Motor neuron (in vitro differentiated cells): ENCODE data around the gene LCN10. TPM values are rescaled to one million over a fixed set of nuclear protein-coding genes. Genes with fewer than 3 reads are reported as not detected.
A peak's percentile ranks its signal among the peaks of the same experiment; 100 is the strongest.

Source experiments
- ATAC-seq, 8 experiments: fragments of 200-7000 bp; cut with Tn5 transposase; replicated peaks in 6 of 8; 2 replicates each; pipeline ENCODE4 v1.8.0; 2021; ENCODE audit warnings: mild to moderate bottlenecking in 8 of 8, moderate library complexity in 8 of 8
- H3K27ac ChIP-seq, 2 donors: fragments of 250-450 bp; sonication (Bioruptor Pico); 2 replicates each; pipeline ENCODE4 v1.9.0; 2021; ENCODE audit warnings: antibody characterized with exemption in 2 of 2, mild to moderate bottlenecking in 2 of 2, moderate library complexity in 1 of 2
- H3K4me1 ChIP-seq, 2 donors: fragments of 250-450 bp; sonication (Bioruptor Pico); replicated peaks in 1 of 2; 2 replicates each; pipeline ENCODE4 v1.6.1; 2021; ENCODE audit warnings: antibody characterized with exemption in 2 of 2, mild to moderate bottlenecking in 2 of 2, moderate library complexity in 1 of 2
- H3K4me3 ChIP-seq, 5 donors: fragments of 250-450 bp; sonication (Bioruptor Pico); 2 replicates each; pipeline ENCODE4 v1.9.0; 2021; ENCODE audit warnings: antibody characterized with exemption in 5 of 5, mild to moderate bottlenecking in 5 of 5, moderate library complexity in 4 of 5
- WGBS, 10 experiments: fragments of 450-650 bp; shearing (Covaris generic); methylation state at CpG; one replicate each; pipeline ENCODE4 v1.0.0; 2022; 5-methylcytosine and 5-hydroxymethylcytosine counted together
- in situ Hi-C, 9 experiments: fragments of 400-800 bp; cut with MboI; loops; one replicate each; pipeline ENCODE4 v1.15.0; 2021; ENCODE audit warnings: low sequenced_read_pairs in 9 of 9, low pct_unique_long_range_greater_than_20kb in 2 of 9; ENCODE audit not compliant: unreplicated experiment in 9 of 9
- total RNA-seq, 8 experiments: library from RNA; unstranded; fragments of 300-600 nt; gene quantifications; 2 replicates each; pipeline versions ENCODE4 v1.2.3 to v1.2.4, GENCODE V29; 2022

The LCN10 gene
- total RNA-seq, 8 experiments from 2014 or later, result 0.05 to 1.7 (median 0.38) TPM

DNA sequence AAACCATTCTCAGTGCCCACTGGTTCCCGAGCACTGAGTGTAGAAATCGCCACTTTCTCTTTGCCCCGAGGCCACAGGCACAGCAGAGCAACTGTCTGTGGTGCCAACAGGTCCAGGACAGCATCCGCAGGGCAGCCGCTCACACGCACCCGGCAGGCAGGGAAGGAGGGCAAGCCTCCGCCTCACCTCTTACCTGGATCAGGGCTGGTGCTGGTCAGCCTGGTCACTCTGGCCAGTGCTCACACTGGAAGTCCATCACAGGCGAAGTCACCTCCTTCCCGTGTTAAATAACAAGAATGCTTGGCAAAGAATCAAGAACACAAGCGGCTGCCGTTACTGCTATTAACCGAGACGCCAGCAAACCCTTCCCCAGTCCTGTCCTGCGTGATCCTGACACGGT lies 16.6 kb downstream of the LCN10 start:
- H3K4me3 ChIP-seq, result no peak overlapping the region
- ATAC-seq, result no peak
- peaks cover 21 to 23% of the 10 kb centered on the region in 2 donors for H3K4me1 ChIP-seq
- in situ Hi-C loops, result no loop called here
- H3K27ac ChIP-seq, result no peak overlapping the region
- WGBS, 10 experiments, result 53 to 100% (median 94%) methylated on average over 1 to 9 of the region's 16 CpGs; no CpG with 5 or more reads in 4 of the 10 experiments

DNA sequence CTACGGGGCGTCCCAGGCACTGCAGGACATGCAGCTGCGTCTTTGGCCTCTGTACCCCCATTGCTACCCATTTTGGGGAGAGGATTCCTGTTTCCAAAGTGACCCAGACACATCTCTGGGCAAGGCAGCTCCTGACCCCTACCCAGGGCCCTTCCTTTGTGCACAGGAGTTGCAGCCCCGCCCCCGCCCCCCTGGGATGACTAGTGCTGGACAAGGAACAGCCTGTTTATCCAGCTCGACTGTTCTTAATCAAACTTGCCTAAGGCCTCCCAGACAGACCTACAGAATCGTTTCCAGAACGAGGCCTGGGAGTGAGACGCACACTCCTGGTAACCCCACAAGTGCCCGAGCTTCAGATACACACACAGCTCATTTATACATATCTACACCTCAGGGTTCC lies 17.1 kb downstream of the LCN10 start:
- Histone ChIP-seq H3K27ac (no peak overlapping the region), H3K4me3 (no peak overlapping the region), H3K4me1 (peaks cover 26 to 28% of the 10 kb centered on the region in 2 donors)
- in situ Hi-C loops, result no loop called here
- no peak for ATAC-seq
- WGBS, 10 experiments, result 71 to 100% (median 87%) methylated on average over 3 to 7 of the region's 10 CpGs; no CpG with 5 or more reads in 7 of the 10 experiments

DNA sequence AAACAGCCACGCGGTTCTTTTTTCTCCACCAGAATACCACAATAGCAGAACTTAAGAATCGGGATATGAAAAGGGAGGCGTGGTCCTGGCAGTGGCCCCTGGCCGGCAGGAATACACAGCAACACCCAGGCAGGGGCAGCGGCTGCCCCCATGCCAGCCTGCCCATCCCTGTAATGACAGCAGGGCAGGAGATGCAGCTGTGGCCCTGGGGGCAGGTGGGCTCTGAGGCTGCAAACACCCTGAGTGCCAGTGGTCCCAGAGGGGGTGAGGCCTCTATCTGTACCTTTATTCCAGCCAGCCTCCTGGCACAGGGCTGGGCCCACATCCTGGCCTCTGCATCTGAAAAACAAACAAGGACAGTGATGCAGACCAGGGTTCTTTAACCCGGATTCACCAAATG lies 18.0 kb downstream of the LCN10 start:
- in situ Hi-C loops, result no loop called here
- no peak for ATAC-seq
- H3K4me3 ChIP-seq, result no peak overlapping the region
- peaks cover 30 to 33% of the 10 kb centered on the region in 2 donors for H3K4me1 ChIP-seq
- 47 to 100% (median 80%) methylated on average over 1 to 4 of the region's 7 CpGs; no CpG with 5 or more reads in 3 of the 10 experiments for WGBS, 10 experiments
- no peak overlapping the region for H3K27ac ChIP-seq

DNA sequence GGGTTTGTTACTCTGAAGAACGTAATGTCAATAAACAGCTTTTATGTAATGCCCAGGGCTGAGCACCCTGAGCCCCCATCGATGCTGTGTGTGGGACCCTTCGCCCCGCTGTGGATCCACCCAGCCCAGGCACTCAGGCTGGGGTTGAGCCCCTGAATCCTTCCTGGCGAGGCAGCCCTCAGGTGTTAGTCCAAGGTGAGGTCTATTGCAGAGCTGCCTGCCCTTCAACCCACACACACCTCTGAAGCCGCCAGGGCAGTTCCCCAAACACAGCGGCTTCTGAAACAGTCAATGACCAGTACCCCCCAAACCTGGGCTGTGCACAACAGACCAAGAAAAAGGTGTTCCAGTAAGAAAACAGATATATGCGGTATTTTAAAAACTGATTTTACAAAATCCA lies 18.8 kb downstream of the LCN10 start:
- no peak for ATAC-seq
- in situ Hi-C loops, result no loop called here
- Histone ChIP-seq H3K4me3 (no peak overlapping the region), H3K27ac (no peak overlapping the region), H3K4me1 (peaks cover 36 to 38% of the 10 kb centered on the region in 2 donors)
- WGBS, 10 experiments, result 92 to 100% (median 100%) methylated on average over 1 to 3 of the region's 8 CpGs; no CpG with 5 or more reads in 7 of the 10 experiments

DNA sequence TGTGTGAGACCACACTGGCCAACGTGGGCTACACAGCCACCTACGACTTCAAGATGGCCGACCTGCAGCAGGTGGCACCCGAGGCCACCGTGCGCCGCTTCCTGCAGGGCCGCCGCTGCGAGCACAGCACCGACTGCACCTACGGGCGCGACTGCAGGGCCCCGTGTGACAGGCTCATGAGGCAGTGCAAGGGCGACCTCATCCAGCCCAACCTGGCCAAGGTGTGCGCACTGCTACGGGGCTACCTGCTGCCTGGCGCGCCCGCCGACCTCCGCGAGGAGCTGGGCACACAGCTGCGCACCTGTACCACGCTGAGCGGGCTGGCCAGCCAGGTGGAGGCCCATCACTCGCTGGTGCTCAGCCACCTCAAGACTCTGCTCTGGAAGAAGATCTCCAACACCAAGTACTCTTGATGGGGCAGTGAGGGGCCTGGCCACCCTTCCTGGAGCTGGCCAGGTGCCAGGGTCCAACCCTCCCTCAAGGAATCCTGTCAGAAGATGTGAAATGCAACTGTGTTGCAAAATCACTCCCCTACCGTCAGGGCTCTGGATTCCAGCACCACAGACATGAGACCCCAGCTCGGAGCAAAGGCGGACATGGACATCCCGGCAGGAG lies 19.3 kb downstream of the LCN10 start:
- WGBS, 10 experiments, result 83 to 100% methylated on average over 2 to 8 of the region's 32 CpGs; no CpG with 5 or more reads in 8 of the 10 experiments
- in situ Hi-C loops, result no loop called here
- Histone ChIP-seq H3K27ac (no peak overlapping the region), H3K4me1 (peaks cover 35 to 38% of the 10 kb centered on the region in 2 donors), H3K4me3 (no peak overlapping the region)
- no peak for ATAC-seq

DNA sequence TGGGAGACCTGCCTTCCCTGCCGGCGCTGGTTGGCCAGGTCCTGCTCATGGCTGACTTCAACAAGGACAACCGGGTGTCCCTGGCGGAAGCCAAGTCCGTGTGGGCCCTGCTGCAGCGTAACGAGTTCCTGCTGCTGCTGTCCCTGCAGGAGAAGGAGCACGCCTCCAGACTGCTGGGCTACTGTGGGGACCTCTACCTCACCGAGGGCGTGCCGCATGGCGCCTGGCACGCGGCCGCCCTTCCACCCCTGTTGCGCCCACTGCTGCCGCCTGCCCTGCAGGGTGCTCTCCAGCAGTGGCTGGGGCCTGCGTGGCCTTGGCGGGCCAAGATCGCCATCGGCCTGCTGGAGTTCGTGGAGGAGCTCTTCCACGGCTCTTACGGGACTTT lies 19.8 kb downstream of the LCN10 start:
- ATAC-seq, result no peak
- H3K4me1 ChIP-seq, result peaks cover 35 to 38% of the 10 kb centered on the region in 2 donors
- in situ Hi-C loops, result no loop called here
- WGBS, 10 experiments, result 77 to 82% methylated on average over 5 to 8 of the region's 24 CpGs; no CpG with 5 or more reads in 8 of the 10 experiments
- H3K27ac ChIP-seq, result no peak overlapping the region
- no peak overlapping the region for H3K4me3 ChIP-seq

DNA sequence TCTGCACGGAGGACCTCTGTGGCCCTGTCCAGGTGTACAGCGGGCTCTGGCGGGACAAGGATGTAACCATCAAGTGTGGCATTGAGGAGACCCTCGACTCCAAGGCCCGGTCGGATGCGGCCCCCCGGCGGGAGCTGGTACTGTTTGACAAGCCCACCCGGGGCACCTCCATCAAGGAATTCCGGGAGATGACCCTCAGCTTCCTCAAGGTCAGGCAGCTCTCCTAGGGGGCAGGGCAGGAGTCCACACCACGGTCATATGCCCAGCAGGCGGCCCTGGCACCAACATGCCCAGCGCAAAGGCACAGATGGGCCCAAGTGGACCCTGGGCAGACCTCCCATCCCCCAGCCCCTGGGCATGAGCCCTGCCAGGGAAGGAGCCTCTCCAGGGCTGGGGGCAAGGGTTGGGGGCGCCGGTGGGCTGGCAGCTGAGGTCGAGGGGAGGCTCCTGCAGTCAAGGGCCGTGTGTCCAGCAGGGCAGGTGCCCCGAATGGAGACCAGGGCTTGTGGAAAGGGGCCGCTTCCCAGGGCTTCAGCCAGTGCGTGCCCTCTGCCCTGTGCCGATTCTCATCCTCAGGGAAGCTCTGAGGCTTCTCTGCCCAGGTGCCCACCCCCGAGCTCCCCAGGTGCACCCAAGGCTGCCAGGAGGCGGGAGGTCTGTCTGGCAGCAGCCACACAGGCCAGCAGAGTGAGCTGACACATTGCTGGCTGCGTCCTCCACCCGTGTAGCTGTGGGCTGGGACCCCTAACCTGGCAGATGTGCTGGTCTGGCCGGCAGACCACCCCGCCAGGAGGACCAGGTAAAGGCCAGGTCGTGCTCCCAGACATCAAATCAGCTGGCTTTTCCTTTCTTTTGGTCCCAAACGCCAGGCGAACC lies 20.4 kb downstream of the LCN10 start:
- Histone ChIP-seq H3K4me3 (no peak overlapping the region), H3K4me1 (peaks cover 35 to 38% of the 10 kb centered on the region in 2 donors), H3K27ac (no peak overlapping the region)
- in situ Hi-C loops, result no loop called here
- ATAC-seq, result no peak
- 67 to 100% (median 84%) methylated on average over 1 to 10 of the region's 31 CpGs; no CpG with 5 or more reads in 3 of the 10 experiments for WGBS, 10 experiments

DNA sequence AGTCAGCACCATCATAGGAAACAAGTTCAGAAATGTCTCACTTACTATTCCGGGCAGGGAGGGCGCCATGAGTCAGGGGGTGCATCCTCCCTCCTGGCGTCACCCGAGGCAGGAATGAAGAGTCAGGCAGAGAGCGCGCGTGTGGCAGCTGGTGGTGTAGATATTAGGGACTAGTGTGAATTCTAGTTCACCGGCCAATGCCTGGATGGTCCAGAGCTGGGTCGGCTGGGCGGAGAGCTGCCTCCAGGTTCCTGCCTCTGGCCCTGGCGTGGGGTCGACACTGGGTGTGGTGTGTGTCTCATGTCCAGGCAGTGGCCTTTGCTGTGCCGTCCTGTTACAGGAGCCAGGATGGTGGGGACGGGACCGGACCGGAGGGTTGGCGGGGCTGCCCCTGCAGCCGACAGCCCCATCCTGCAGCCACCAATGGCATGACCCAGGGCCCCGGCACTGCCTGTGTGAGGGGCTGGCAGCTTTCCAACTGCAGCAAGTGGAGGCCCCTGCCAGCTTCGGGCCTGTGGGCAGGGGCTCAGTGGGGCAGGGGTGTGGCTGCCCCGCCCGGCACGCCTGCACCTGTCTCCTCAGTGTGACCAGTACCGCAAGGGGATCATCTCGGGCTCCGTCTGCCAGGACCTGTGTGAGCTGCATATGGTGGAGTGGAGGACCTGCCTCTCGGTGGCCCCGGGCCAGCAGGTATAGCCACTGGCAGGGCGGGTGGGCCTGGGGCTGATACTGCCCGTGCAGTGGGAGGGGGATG lies 21.2 kb downstream of the LCN10 start:
- H3K27ac ChIP-seq, result peak overlapping the region; percentile 28 to 73
- 0 to 87% (median 58%) methylated on average over 1 to 12 of the region's 30 CpGs; no CpG with 5 or more reads in 4 of the 10 experiments for WGBS, 10 experiments
- in situ Hi-C loops, result no loop called here
- peak in 3 of 8 experiments; percentile 10 to 55 (median 27) for ATAC-seq
- H3K4me1 ChIP-seq, result peaks cover 28 to 32% of the 10 kb centered on the region in 2 donors
- no peak overlapping the region for H3K4me3 ChIP-seq

DNA sequence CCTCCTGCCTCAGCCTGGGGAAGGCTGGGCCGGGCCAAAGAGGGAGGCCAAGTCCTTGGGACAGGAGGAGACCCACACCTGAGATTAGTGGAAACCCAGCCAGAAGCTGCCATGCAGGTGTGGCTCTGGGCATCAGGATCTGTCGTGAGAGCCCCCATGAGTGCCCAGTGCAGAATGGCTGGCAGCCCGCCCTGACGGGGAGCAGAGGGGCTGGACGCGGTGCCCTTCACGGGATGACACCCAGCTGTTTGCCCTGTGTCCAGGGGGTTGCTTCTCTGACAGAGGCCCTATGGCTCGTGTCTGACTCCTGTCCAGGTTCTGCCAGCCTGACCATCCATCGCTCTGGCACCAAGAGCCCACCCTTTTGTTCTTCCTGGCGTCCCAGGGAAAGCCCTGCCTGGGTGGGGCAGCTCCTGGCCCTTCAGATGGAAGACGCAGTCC lies 21.8 kb downstream of the LCN10 start:
- peaks cover 22 to 26% of the 10 kb centered on the region in 2 donors for H3K4me1 ChIP-seq
- peak in 2 of 8 experiments; percentile 0 to 2 for ATAC-seq
- H3K27ac ChIP-seq, result peak overlapping the region; percentile 28 to 73
- 69 to 70% methylated on average over 2 to 4 of the region's 11 CpGs; no CpG with 5 or more reads in 8 of the 10 experiments for WGBS, 10 experiments
- in situ Hi-C loops, result no loop called here
- H3K4me3 ChIP-seq, result peak overlapping the region in 2 of 5 donors; percentile 7 to 11

DNA sequence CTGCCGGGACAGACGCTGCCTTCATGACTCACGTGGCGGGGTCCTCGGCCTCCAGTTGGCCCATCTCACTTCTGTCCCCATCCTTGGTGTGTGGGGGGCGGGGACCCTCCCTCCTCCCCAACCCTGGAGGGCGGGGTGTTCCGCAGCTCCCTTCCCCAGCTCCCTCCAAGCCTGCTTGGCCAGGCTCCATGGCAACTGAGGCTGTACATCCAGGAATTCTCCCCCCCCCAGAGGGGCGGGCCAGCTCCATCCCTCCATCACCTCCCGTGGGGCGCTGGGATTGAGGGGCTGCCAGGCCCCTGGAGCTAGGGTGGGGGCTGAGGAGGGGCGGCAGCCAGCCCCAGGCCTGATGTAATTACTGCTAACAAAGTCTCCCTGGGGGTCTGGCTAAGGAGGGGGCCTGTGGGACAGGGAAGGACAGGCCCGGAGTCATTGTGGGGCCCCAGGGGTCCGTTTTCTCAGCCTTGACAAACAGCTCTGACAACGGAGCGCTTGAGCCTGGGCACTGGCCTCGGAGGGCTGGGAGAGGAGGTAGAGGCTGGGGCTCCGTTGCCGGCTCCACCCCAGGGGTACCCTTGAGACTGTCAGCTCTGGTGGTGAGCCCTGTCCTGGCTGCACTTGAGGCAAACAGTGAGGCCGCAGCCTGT lies 22.4 kb downstream of the LCN10 start:
- Histone ChIP-seq H3K27ac (peak overlapping the region; percentile 28 to 81), H3K4me3 (peak overlapping the region in 3 of 5 donors; percentile 2 to 11 (median 7)), H3K4me1 (peaks cover 20 to 24% of the 10 kb centered on the region in 2 donors)
- no CpG with 5 or more reads among the region's 20 CpGs for WGBS, 10 experiments
- peak; percentile 5 to 87 (median 82) for ATAC-seq
- in situ Hi-C loops, result no loop called here

DNA sequence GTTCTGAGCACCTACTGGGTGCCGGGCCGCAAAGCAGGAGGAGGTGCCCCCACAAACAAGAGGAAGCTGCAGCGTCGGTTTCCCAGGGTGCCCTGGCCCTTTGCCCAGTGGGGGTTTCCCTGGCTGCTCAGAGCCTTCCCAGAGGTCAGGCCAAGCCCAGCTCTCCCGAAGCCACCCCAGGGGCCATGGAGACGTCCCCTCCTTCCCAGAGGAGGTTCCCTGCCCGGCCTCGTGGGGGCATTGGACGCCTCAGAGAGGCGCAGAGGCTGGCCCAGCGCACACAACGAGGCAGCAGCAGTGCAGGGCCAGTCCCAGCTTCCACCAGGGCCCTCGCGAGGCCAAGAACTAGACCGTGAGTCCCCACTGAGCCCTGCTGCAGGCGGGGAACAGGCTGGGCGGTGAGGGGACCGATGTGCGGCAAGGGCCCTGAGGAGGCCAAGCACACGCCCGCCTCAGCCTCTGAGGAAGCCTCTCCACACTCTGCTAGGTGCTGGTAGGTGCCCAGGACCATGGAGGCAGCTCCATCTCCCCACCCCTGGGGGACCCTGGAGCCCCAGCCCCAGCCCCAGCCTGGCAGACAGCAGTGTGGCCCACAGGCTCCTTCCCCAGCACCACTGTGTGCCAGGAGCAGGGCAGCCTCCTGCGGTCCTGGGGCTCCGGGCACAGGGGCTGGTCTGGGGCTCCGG lies 23.4 kb downstream of the LCN10 start:
- in situ Hi-C loops, result no loop called here
- peak in 5 of 8 experiments; percentile 0 to 3 (median 1) for ATAC-seq
- WGBS, 10 experiments, result 10 to 60% methylated on average over 2 of the region's 24 CpGs; no CpG with 5 or more reads in 8 of the 10 experiments

More for the DNA sequence above, 23.4 kb downstream of the LCN10 start:
- Histone ChIP-seq H3K27ac (peak overlapping the region in 1 of 2 donors; percentile 81), H3K4me3 (no peak overlapping the region), H3K4me1 (peaks cover 27 to 32% of the 10 kb centered on the region in 2 donors)
